ENCODE data around the gene BANF2. TPM values are rescaled to one million over a fixed set of nuclear protein-coding genes. Genes with fewer than 3 reads are reported as not detected.

Gene BANF2
- total and polyA plus RNA-seq, 10 of the 15 experiments (the other 5 are each of a cell fraction or from before 2014, with no cell fraction given), result not detected

DNA sequence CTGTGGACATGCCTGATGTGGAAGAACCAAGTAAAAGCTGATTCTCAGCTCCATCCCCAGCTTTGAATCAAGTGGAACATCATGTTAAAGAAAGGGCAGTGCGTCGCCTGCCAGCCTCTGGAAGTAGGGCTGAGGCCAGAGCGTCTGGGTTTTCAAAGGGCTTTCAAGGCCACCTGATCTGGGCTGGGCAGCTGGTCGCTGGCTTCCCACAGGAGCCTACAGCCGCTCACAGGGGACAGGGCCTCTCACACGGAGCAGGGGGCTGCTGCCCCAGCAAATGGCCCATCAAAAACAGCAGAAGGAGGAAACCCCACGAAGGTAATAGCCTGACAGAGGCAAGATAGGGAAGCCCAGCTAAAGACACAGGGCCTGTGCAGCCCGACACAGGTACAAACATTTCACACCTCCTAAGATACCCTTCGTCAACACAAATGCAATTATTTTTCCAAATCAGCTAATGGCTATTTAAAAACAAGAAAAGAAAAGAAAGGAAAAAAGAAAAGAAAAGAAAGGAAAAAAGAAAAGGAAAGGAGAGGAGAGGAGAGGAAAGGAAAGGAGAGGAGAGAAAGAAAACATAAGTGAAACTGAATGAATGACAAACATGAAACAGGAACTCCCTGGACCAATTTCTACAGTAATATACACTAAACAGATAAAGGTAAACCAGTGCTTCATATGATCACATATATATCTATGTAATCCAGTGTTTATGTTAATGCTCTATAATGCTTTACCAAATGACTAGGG lies 42.5 kb upstream of the BANF2 start:
- FAIRE-seq (no peak), DNase-seq (ENCODE audit: low read depth, low spot score) (no peak), ATAC-seq (no peak)
- Histone ChIP-seq H3K4me2 (ENCODE audit: control insufficient read depth, insufficient read depth) (no peak overlapping the region), H3K4me1 (ENCODE audit: control insufficient read depth, insufficient read depth, low read length) (no peaks in the 10 kb centered on the region; the same call in 1 of the 2 replicates), H3K36me3 (ENCODE audit: control insufficient read depth in 2 of 2, insufficient read depth in 2 of 2, low read length in 1 of 2) (peaks cover 2% of the 10 kb centered on the region in 2 experiments; a peak in 2 of 4 replicates), H3K4me3 (no peak overlapping the region), H3K79me2 (ENCODE audit: control insufficient read depth, insufficient read depth, low read length) (no peaks in the 10 kb centered on the region; the same call in none of the 2 replicates), H3K27me3 (replicated peaks in 1 of 2; ENCODE audit: control insufficient read depth in 2 of 2, insufficient read depth in 2 of 2, low read length in 1 of 2) (no peaks in the 10 kb centered on the region), H3K27ac (ENCODE audit: control insufficient read depth, insufficient read depth) (no peak overlapping the region), H4K20me1 (ENCODE audit: control insufficient read depth, insufficient read depth) (0 out of 2 replicates have a peak, but pooled peaks cover 2% of the 10 kb centered on the region), H3K9ac (ENCODE audit: control insufficient read depth, insufficient read depth, low read length) (no peak overlapping the region), H3K9me3 (replicated peaks; ENCODE audit: control insufficient read depth, insufficient read depth, low read length) (no peaks in the 10 kb centered on the region; the same call in 1 of the 3 replicates), H2AFZ (ENCODE audit: control insufficient read depth, low read depth, low read length) (no peak overlapping the region)
- ChIA-PET CTCF (no interaction called here), RAD21 (ENCODE audit: unreplicated experiment) (no interaction called here), SMC1A (ENCODE audit: uncharacterized antibody, unreplicated experiment) (no interaction called here), POLR2A (interaction anchor here (1.1 kb wide), 1 partner anchor 9 kb away, joined by 4 read pairs; no protein-coding TSS in a partner anchor)
- TF ChIP-seq NFYA (IDR thresholded peaks at IDR 0.05; ENCODE audit: borderline replicate concordance, low read depth, low read length), result no peak
- TF ChIP-seq ZNF592 (IDR thresholded peaks at IDR 0.05), result no peak
- no peak for TF ChIP-seq IKZF2 (IDR thresholded peaks at IDR 0.05)
- TF ChIP-seq EP300 (IDR thresholded peaks at IDR 0.05; ENCODE audit: borderline replicate concordance in 1 of 2, control insufficient read depth in 1 of 2, low read depth in 2 of 2, low read length in 2 of 2), result no peak
- no peak for TF ChIP-seq SREBF2 (IDR thresholded peaks at IDR 0.05; ENCODE audit: low read length)
- TF ChIP-seq, protein P1, sequence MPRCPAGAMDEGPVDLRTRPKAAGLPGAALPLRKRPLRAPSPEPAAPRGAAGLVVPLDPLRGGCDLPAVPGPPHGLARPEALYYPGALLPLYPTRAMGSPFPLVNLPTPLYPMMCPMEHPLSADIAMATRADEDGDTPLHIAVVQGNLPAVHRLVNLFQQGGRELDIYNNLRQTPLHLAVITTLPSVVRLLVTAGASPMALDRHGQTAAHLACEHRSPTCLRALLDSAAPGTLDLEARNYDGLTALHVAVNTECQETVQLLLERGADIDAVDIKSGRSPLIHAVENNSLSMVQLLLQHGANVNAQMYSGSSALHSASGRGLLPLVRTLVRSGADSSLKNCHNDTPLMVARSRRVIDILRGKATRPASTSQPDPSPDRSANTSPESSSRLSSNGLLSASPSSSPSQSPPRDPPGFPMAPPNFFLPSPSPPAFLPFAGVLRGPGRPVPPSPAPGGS (IDR thresholded peaks at IDR 0.05; ENCODE audit: borderline replicate concordance, insufficient read depth, low read depth, low read length, poor library complexity, severe bottlenecking), result no peak
- no peak for TF ChIP-seq ZBTB33 (IDR thresholded peaks at IDR 0.05)
- TF ChIP-seq, protein P2, sequence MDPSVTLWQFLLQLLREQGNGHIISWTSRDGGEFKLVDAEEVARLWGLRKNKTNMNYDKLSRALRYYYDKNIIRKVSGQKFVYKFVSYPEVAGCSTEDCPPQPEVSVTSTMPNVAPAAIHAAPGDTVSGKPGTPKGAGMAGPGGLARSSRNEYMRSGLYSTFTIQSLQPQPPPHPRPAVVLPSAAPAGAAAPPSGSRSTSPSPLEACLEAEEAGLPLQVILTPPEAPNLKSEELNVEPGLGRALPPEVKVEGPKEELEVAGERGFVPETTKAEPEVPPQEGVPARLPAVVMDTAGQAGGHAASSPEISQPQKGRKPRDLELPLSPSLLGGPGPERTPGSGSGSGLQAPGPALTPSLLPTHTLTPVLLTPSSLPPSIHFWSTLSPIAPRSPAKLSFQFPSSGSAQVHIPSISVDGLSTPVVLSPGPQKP (IDR thresholded peaks at IDR 0.05; ENCODE audit: low read depth, low read length), result no peak
- no peak for TF ChIP-seq RUNX3 (IDR thresholded peaks at IDR 0.05; ENCODE audit: low read length)
- WGBS (ENCODE audit: insufficient coverage, insufficient replicate concordance, low lambda C conversion rate, missing lambda C conversion rate), result 92% methylated on average over 9 of the region's 9 CpGs
- BruUV-seq (replicated peaks), result no TSS peak
- in situ Hi-C loops (cut with MboI), result no loop called here
- intact Hi-C loops (cut with micrococcal nuclease; ENCODE audit: unreplicated experiment), result loop anchor here (10.0 kb wide), 1 partner anchor 238 kb away; no protein-coding TSS in a partner anchor
